Hematopoietic multipotent progenitor cell treated with erythropoietin and hydrocortisone succinate and interleukin-3 and kit ligand, for 17 days (in vitro differentiated cells): Measurements from ENCODE around the gene KIF5C.

Source experiments
- DNase-seq: peaks from one replicate; pipeline ENCODE4 v3.0.0-alpha.2; 2015; ENCODE audit warnings: low spot score

Gene KIF5C

DNA sequence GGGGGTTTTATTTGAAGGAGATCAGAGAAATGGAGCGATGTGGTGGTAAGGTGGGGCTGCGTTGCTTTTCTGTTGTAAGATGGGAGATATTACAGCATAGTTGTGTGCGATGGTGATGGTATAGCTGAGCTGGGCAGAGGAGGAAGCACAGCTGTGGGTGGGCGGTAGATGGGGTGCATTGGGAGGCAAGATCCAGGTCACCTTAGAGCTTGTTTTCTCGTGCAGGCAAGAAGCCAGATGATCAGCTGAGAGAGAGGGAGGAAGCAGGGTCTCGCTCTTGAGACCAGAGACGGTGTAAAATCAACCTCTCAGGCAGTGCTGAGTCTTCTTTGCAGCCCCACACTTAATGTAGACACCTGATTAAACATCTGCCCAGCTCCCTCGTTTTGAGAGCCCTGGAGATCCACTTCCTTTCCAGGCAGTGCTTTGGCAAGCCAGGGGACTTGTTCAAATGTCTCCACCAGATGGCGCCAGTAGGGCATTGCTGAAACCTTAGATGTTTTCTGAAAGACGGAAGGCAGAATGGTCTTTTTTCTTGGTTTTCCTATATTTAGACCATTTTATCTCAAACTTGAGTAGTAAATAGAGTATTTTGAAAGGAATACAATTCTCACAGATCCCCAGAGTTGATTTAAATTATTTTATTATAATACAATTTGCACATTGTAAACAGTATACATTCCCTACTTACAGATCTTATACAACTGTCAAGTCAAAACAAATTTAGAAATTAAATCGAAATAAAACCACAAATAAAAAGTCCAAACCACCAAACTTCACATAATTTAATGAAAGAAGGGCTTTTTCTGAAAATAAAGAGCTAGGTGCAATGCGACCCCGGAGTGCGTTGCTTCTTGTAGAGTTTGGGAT, 142.3 kb downstream of the KIF5C start:
- peak; percentile 57 for DNase-seq

DNA sequence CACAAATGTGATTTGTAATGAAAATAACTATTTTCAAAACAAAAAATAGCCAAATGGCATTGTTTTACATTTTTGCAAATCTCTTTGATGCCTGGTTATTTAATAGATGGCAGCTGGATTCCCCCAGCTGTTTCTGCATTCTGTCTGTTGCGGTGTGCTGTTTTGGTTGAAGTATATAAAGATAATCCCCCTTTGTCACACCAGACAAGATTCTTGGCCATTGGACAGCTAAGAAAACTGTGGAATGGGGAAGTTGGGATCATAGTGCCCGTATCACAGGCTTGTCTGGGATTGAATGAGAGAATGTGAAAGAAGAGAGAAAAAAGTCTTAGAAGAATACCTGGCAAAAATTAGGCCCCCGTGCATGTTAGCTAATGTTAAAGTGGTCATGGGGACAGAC, 144.0 kb downstream of the KIF5C start:
- no peak for DNase-seq

DNA sequence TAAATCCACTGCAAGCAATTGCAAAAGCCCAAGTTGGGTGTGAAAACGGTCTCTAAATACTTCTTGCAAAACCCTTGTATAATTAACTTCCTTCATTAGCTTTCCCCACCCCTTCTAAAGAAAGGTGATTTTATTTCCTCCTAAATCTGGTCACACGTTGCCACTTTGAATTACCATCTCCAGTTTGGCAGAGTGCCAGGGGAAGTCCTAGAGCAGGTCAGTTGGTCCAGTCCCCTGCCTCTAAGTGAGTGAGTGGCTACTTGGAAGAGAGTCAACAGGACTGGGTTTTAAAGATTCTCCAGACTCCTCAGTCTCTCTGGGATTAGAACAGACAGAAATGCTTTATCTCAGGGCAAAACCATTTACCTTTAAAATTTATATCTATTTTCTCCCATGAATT, 144.7 kb downstream of the KIF5C start:
- peak; percentile 10 for DNase-seq

DNA sequence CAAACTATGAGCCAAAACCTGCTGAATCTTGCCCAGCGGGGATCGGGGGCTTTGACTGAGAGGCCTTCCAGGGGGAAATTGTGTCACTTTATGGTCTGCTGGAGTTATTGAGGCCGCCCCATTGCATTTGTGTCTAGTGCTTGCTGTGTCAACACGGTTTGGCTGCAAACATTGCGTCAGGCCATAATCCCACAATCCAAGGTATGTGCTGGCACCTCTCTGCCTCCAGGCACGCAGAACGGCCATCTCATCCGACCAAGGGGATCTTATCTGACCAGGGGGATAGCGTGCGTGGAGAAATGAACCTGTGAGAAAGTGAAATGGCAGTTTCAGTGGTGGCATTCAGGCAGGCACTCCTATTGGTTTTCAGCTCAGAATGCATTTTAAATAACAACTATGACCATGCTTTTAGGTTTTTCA, 145.4 kb downstream of the KIF5C start:
- DNase-seq = no peak

DNA sequence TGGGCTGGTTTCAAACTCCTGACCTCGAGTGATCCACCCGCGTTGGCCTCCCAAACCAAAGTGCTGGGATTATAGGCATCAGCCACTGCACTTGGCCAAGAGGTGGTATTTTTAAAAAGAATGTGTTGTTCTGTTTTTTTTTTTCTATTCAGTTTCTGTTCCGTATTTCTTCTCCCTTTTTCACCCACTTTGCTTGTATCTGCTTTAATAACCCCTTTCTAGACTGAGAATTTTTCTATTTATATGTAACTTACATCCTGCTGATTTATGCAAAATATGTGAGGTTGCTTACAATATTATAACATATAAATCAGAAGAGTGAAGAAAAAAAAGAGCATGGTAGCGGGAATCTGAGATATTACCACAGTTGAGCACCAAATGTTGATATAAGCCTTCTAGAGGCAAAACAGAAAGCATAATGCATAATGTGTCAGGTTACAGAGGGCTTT, 146.3 kb downstream of the KIF5C start:
- no peak for DNase-seq

DNA sequence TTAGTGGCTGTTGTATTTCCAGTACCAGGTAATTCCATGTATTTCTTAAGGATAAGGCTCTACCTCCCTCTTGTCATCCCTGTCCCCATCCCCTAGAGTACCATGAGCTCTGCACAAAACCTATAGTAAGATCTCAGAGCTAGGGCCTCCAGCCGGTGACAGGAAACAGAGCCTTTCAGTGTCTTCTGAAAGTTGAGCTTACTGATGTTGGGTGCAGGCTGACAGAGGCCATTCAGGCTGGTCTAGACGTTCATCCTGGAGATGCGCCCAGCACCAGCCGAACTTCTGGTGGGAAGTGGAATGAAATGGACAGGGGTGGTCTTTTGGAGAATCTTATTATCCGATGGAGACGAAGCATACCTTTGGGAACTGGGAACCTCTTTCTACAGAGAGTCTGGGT, 146.7 kb downstream of the KIF5C start:
- DNase-seq = no peak

DNA sequence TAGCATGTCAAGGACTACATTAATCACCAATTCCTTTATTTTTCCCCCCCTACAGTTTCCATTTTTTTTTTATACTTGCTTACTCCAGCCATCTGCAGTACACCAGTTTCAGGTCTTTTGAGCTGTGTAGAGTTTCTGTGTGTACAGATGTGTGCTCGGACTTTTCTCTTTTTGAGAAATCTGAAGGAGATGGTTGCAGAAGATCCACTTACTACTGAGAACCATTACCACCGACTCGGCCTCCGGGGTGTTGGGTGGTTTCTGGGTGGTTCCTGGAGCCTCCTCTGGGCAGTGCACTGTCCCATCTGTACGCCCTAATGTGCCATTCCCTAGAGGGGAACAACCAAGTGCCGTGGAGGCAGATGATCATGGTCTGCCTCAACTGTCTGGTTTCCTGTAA, 148.1 kb downstream of the KIF5C start:
- DNase-seq = no peak

DNA sequence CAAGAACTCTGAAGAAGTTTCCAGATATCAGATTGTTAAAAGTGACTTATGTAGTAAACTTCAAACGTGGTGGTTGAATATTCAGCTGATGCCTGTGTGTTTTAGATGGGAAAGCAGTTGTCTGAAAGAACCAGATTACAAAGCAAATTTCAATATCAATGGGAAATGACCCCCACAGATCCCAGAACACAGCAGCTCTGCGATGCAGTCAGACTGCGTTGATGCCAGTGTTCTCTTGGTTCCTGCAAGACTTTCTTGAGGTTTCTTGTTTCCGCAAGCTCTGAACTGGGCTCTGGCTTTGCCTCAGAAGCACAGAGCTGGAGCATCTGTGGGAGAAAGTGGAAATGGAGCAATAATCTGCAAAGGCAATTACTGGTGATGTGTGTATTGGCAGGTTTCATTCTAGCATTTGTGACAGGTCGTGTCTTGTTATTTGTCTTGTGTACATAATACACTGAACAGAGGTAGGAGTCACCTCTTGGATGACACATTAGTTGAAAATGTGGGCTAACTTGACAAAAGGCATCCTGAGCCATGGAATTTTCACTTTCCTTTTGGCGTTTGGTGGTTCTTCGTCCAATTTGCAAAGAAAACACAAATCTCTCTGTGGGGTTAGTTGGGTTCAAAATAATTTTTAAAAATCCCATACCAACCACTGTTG, 152.7 kb downstream of the KIF5C start:
- DNase-seq = no peak

DNA sequence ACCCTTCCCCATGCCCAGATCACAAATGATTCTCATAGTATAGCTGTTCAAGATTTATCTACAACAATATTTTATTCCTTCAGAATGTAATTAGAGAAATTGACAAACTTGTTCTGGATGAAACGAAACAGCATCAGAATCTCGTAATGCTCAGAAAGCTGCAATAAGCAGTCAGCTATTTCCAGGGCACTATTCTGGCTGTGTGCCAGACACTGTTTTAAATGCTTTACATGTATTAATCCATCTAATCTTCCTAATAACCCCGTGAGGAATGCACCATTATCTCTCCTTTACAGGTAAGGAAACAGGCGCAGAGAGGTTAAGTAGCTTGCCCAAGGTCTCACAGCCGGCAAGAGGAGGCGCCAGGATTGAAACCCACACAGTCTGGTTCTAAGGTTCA, 153.3 kb downstream of the KIF5C start:
- DNase-seq = no peak

DNA sequence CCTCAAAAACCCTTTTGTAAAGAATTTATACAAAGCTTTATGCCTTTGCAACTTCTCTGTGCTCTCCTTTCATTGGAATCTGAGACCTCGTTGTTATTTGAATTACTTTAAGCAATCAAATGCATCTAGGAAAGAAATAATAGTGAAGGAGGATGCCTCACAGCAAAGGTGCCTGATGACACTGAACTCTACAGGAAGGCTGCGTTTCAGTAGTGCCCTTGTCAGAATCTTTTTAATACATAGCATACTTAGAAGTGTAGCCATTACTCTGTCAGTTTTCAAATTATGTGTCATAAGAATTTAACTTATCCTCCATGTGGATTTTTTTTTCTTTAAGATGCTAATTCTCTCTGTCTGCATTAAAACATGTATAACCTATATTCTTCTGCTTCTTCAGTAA, 153.9 kb downstream of the KIF5C start:
- DNase-seq = no peak

DNA sequence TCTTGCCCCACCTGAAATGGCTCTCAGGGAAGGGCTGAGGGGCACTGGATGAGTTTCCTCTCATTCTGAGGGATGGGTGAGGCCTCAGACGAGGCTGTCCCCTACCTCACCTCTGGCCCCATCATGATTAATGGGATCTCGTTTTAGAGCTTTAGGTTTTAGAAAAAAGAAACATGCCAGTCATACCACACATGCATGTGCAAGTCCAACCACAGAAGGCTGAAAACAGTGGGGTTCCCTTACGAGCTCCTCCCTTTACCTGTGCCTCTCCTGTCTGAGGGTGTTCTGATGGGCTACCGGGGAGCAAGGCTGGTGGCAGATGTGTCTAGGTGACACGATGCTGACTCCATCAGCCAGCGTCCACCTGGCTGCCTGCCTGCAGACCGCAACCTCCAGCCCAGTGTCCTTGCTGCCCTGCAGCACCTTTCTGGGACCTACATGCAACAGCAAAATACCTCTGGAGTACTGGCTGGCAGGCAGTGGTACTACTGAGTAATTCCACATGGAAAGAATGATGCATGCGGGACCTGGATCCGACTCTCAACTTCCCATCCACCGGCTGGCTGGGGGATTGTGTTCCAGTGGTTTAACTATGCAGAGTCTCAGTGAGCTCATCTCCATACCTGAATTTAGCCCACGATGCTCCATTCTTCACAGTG, 154.4 kb downstream of the KIF5C start:
- DNase-seq = no peak

DNA sequence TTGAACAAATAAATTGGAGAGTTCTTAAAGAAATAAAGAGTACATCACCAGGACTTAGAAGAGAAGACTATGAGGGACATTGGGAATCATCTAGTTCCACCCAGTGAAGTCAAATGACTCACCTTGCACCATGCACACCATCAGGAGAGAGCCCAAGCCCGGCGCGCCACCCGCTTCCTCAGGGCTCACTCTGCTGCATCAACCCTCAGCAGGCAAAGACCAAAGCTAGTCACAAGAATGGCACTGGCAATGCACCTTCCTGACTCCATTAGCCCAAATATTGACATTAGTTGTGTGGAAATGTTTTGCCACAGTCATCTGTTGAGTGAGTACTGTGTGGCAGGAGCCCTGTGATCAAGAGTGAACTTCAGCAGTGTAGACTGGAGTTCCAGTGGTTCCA, 156.4 kb downstream of the KIF5C start:
- DNase-seq = no peak

DNA sequence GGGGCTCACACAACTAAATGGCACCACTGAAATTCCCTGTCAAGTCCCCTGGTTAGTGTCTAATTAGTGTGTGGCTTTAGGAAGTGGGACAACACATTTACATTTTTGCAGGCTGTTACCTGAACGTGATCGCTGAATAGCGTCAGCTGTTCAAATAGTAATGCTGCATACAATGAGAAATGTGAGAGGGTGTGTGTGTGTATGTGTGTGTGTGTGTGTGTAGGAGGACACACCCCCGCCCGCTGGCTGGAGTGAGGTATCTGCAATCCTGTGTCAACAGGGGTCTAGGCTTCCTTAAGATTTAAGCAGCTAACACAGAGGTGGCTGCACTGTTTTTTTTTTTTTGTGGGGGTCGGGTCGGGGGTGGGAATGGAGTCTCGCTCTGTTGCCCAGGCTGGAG, 158.7 kb downstream of the KIF5C start:
- DNase-seq = no peak

DNA sequence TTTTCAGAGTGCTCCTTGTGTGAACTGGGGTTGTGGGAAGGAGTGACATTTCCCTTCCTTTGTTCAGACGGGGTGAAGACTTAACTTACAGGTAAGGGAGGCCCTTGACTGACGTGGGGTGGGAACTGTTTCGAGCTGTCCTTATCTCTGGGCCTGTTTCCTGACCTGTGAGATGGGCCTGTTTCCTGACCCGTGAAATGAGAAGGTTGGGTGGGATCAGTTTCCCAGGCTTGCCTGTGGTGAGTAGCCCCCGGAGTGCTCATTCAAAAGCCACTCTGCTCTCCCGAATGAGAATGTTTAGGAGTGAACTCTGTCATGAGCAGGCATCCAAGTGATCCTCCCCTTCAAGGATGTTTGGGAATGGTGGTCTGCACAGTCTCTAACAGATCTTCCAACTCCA, 159.4 kb downstream of the KIF5C start:
- no peak for DNase-seq

DNA sequence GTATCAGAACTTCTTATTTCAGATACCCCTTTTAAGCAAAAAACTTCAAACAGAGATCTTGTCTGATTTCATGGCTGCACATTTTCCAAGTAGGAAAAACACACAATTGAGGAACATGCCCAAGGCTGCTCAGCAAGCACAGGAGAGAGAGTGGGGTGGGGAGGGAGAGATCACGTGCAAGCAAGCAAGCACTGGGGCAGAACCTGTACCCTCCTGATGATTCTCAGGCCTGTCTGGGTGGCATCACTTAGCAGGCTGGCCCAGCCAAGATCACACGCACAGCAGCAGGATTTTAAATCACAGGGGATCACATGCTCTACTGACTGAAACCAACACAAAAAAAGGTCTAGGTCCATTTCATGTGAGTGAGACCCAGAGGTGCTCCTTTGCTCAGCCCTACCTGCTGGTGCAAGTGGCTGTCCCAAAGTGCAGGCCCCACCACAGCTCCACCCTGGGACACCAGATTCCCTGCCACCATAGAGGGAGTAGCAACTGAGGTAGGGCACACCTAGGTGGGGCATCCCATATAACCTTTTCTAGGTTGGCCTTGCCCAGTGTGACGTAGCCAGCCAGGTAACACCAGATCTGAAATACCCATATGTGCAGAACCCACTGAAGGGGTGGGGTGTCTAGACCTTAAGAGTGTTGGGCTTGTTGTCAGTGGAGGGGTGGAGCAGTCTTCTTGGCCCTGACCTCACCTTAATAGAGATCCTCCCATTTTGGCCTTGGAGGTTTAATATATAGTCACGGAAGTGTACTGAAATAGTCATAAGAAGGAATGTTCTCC, 161.7 kb downstream of the KIF5C start:
- no peak for DNase-seq

DNA sequence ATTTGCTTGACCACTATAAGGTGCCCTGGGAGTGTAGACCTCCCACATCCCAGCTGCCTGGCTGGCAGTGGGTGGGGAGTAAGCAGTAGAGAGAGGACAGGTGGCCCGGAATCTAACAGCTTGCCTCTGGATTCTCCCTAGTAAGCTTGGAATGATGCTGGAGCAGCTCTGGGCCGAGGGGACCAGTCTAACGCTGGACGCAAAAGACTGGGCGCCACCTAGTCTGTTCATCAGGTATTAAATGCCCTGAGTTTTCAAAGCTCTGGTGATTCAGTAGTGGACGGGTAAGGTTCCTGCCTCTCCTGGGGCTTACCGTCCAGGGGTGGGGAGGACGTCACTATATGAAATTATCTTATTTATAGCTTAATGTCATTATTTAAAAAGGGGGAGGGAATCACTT, 162.8 kb downstream of the KIF5C start:
- DNase-seq = no peak

DNA sequence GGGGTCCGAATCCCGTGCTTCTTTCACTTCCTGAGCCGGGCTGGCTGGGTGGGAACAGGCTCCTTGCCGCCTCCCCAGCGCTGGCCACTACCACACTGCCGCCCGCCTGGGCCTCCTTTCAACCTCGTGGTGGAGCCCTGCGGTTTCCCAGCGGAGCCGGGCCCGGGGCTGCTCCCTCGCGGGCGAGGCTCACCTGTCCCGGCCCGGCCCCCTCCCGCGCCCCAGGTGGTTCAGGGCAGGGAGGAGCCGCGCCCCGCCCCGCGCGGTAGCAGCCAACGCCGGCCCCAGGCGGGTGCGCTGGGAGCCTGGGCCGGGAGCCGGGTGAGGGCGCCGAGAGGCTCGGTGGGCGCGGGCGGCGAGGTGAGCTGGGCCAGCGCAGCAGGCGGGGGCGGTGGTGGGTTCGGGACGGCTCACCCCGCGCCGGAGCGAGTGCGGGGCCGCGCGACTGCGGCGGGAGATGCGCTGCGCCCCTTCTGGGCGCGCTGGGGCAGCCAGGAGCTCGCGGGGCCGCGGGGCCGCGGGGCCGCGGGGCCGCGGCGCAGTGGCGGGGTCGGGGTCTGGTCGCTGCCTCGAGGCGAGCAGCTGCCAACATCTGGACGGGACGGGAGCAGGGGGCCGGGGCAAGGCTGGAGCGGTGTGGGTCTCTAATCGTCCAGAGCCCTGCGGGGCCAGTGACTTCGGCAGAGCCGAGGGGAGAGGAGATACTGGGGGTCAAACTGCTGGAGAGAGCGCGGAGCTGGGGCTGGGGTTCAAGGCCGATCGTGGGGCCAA, 163.6 kb downstream of the KIF5C start, which contains the start of gene LYPD6B:
TSS of gene LYPD6B (plus strand) at position 258 of the 771 bp plus-strand sequence. CDS start 92,250 bp downstream, outside the sequence.
- no peak for DNase-seq

DNA sequence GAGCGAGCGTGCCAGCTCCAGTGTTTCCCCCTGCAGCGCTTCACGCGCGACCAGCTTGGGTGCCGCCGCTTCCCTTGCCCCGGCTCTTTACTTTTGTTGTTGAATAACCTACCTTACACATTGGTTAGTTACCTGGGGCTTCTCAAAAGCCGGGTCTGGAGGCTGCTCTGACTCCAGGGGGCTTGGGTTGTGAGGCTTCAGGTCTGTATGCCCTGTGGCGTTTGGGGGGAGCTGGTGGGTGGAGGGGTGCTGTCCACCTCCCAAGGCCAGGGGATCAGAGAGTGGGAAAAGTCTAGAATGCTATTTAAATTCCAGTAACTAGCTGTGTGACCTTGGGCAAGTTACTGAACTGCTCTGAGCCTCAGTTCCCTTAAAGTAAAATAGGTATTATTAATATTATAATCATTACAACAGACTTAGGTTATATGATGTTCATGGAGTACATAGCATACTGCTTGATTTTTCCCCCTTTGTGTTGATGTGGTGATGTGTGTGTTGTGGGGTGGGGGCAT, 164.2 kb downstream of the KIF5C start:
- DNase-seq = no peak

DNA sequence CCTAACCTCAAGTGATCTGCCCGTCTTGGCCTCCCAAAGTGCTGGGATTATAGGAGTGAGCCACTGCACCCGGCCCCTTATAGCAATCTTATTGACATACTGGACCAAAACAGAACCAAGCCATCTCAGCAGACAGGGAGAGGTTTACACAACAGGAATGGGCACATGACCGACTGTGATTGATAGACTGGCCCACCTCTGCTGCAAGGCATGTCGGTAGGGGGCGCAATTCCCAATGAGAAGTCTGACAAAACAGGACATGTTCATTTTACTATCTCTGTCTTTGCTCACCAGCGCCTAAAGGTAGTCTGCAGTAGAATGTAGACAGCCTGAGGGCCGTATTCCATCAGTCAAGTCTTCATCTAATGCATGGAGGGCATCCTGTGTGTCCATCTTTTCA, 165.4 kb downstream of the KIF5C start:
- peak; percentile 32 for DNase-seq

DNA sequence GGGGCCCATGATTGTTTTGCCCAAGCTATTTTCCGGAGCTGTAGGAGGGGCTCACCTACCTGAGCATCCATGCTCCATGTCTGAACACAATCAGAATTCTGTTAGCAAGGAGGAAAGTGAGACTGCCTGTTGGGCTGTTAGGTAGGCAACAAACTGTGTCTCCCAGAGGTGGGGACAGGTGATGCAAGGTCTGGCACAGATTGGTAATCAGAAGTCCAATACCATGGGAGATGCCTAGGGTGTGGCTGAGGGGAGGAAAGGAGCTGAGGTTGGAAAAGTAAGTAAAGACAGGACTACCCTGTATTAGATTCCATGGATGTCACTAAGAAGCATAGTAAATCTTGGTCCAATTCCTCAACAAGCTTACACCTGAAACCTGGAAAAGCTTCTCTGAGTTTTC, 166.5 kb downstream of the KIF5C start:
- no peak for DNase-seq

DNA sequence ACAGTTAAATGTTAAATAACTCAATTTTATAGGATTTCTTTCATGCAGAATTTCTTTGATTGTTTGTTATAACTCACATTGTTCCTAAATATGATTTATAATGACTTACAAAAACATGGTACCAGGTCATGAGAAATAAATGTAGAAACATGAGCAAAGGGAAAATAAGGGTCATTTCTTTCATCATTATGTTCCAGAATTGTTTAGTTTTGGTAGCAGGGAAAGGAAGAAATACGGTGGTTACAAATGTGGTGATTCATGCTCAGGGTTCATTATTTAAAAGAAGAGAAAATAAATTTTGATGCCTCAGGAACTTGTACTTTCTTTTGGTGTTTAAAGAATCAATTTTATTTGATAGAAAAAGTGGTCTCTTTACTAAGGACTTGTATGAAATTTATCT, 167.9 kb downstream of the KIF5C start:
- DNase-seq = no peak
